ENCODE data around the gene AIG1. TPM values are rescaled to one million over a fixed set of nuclear protein-coding genes. Genes with fewer than 3 reads are reported as not detected.
"Not testable (repeated sequence)": the region's sequence is repeated elsewhere in the genome, so short reads cannot be mapped to it uniquely, and the experiment has no call there.

Gene AIG1
- total and polyA plus RNA-seq, 2 of the 13 experiments (the other 11 are each of a cell fraction or from before 2014, with no cell fraction given) = 115 to 197 TPM

- DNase-seq (ENCODE audit: low spot score) = no peak
- TF ChIP-seq IKZF1 (IDR thresholded peaks at IDR 0.05) = no peak
- TF ChIP-seq ZSCAN5A (CRISPR knock-in tag; IDR thresholded peaks at IDR 0.05; ENCODE audit: borderline replicate concordance) = no peak
- no peak for TF ChIP-seq TGIF2 (CRISPR knock-in tag; IDR thresholded peaks at IDR 0.05)
- no peak for TF ChIP-seq HCFC1 (IDR thresholded peaks at IDR 0.05; ENCODE audit: low read depth, low read length)
- no peak for TF ChIP-seq SP2 (CRISPR knock-in tag; IDR thresholded peaks at IDR 0.05)
- no peak for TF ChIP-seq SPEN (CRISPR knock-in tag; IDR thresholded peaks at IDR 0.05; ENCODE audit: low read depth)
- TF ChIP-seq ZNF546 (CRISPR knock-in tag; conservative IDR thresholded peaks at IDR 0.05) = no peak
- no peak for TF ChIP-seq MBD4 (IDR thresholded peaks at IDR 0.05; ENCODE audit: borderline replicate concordance, low read length)
- no peak for TF ChIP-seq JUN (CRISPR knock-in tag; IDR thresholded peaks at IDR 0.05)
- no peak for TF ChIP-seq ZNF414 (CRISPR knock-in tag; IDR thresholded peaks at IDR 0.05)
- TF ChIP-seq TBX2 (CRISPR knock-in tag; IDR thresholded peaks at IDR 0.05; ENCODE audit: borderline replicate concordance) = no peak
- no peak for TF ChIP-seq YEATS2 (CRISPR knock-in tag; IDR thresholded peaks at IDR 0.05; ENCODE audit: borderline replicate concordance)
- no peak for TF ChIP-seq HNF1B (CRISPR knock-in tag; IDR thresholded peaks at IDR 0.05)
- TF ChIP-seq RBFOX2 (IDR thresholded peaks at IDR 0.05; ENCODE audit: low read depth, low read length) = no peak
- TF ChIP-seq MXD1 (CRISPR knock-in tag; IDR thresholded peaks at IDR 0.05) = no peak
- no peak for TF ChIP-seq ZNF567 (CRISPR knock-in tag; IDR thresholded peaks at IDR 0.05; ENCODE audit: borderline replicate concordance)
- no peak for TF ChIP-seq SETDB1 (CRISPR knock-in tag; IDR thresholded peaks at IDR 0.05; ENCODE audit: borderline replicate concordance)
- CTCF ChIA-PET (ENCODE audit: low intra/inter-chr PET ratio, low total read pairs) = no interaction called here
- no peaks in the 10 kb centered on the region; a peak in 2 of 5 replicates for H3K36me3 ChIP-seq (replicated peaks in 1 of 2; ENCODE audit: control insufficient read depth in 1 of 2, insufficient read depth in 2 of 2, low read length in 2 of 2)
- H3K4me3 ChIP-seq (replicated peaks in 1 of 3; ENCODE audit: insufficient read depth in 1 of 3, low read depth in 2 of 3, low read length in 3 of 3) = no peak overlapping the region
- intact Hi-C loops (cut with micrococcal nuclease; ENCODE audit: unreplicated experiment) (no loop called here), in situ Hi-C loops (cut with HindIII; ENCODE audit: extremely low pct_ligation_motif_present, low pct_unique_long_range_greater_than_20kb) (no loop called here)
- no peak for ATAC-seq
- no peaks in the 10 kb centered on the region for H4K20me1 ChIP-seq (ENCODE audit: insufficient read depth, low read length)
- H3K9ac ChIP-seq (ENCODE audit: insufficient read depth, low read depth, low read length) = no peak overlapping the region
- H3K9me3 ChIP-seq (ENCODE audit: low read length) = peaks cover 5% of the 10 kb centered on the region
- 85% methylated on average over 2 of the region's 2 CpGs for WGBS (ENCODE audit: low lambda C conversion rate)
- FAIRE-seq = no peak
- no peak overlapping the region for H2AFZ ChIP-seq (ENCODE audit: low read length)
- H3K4me2 ChIP-seq (ENCODE audit: low read depth, low read length) = no peak overlapping the region
- no peaks in the 10 kb centered on the region for H3K4me1 ChIP-seq (ENCODE audit: insufficient read depth, low read length)
- no peak overlapping the region for H3K27ac ChIP-seq (ENCODE audit: extremely low read length, insufficient read depth, low read length)
- no peaks in the 10 kb centered on the region for H3K79me2 ChIP-seq (ENCODE audit: insufficient read depth, low read length)
- POLR2A ChIA-PET = interaction anchor here (1.5 kb wide), 1 partner anchor 19 kb away, joined by 4 read pairs; no protein-coding TSS in a partner anchor
- H3K27me3 ChIP-seq (ENCODE audit: control insufficient read depth in 1 of 2, insufficient read depth in 2 of 2, low read length in 2 of 2) = no peaks in the 10 kb centered on the region
- BruUV-seq (replicated peaks) = no TSS peak
These were observed 20.7 kb upstream of the AIG1 start for GRCh38 chr6:143040018-143040417.

- H3K79me2 ChIP-seq (ENCODE audit: insufficient read depth, low read length); DNase-seq (ENCODE audit: low spot score); FAIRE-seq; H2AFZ ChIP-seq (ENCODE audit: low read length); H3K4me2 ChIP-seq (ENCODE audit: low read depth, low read length); BruUV-seq (replicated peaks); H3K27me3 ChIP-seq (ENCODE audit: control insufficient read depth in 1 of 2, insufficient read depth in 2 of 2, low read length in 2 of 2); H3K9me3 ChIP-seq (ENCODE audit: low read length); intact Hi-C loops (cut with micrococcal nuclease; ENCODE audit: unreplicated experiment); ATAC-seq; in situ Hi-C loops (cut with HindIII; ENCODE audit: extremely low pct_ligation_motif_present, low pct_unique_long_range_greater_than_20kb); H3K4me3 ChIP-seq (replicated peaks in 1 of 3; ENCODE audit: insufficient read depth in 1 of 3, low read depth in 2 of 3, low read length in 3 of 3); H3K36me3 ChIP-seq (replicated peaks in 1 of 2; ENCODE audit: control insufficient read depth in 1 of 2, insufficient read depth in 2 of 2, low read length in 2 of 2); H3K4me1 ChIP-seq (ENCODE audit: insufficient read depth, low read length); H4K20me1 ChIP-seq (ENCODE audit: insufficient read depth, low read length); H3K9ac ChIP-seq (ENCODE audit: insufficient read depth, low read depth, low read length); H3K27ac ChIP-seq (ENCODE audit: extremely low read length, insufficient read depth, low read length); CTCF ChIA-PET (ENCODE audit: low intra/inter-chr PET ratio, low total read pairs); POLR2A ChIA-PET: not testable (repeated sequence)
- 97% methylated on average over 4 of the region's 4 CpGs for WGBS (ENCODE audit: low lambda C conversion rate)
These were observed 16.3 kb upstream of the AIG1 start for GRCh38 chr6:143044345-143044744.

Measured in HepG2 (cell line).